ENCODE results near the gene LURAP1L.

GRCh38 chr9:12849486-12850003, 74.7 kb downstream of the LURAP1L start:
- TF ChIP-seq POLR2A (IDR thresholded peaks at IDR 0.05; ENCODE audit: low read depth, low read length) (no peak), POLR2AphosphoS5 (IDR thresholded peaks at IDR 0.05; ENCODE audit: low read depth, low read length) (no peak), POU2F2 (IDR thresholded peaks at IDR 0.05; ENCODE audit: low read depth, low read length) (no peak), TAF1 (IDR thresholded peaks at IDR 0.05; ENCODE audit: low read depth, low read length) (no peak), SPI1 (IDR thresholded peaks at IDR 0.05; ENCODE audit: low read depth, low read length) (no peak)

All from GM12891 (cell line).